OCI-LY7 (cell line): Measurements from ENCODE around the gene SLC9A9. TPM values are rescaled to one million over a fixed set of nuclear protein-coding genes. Genes with fewer than 3 reads are reported as not detected.

Experiments
- BruUV-seq: library from RNA; stranded (reverse); fragments of 400-500 nt; replicated peaks from 2 replicates; lab custom pipeline; 2021; lab: Mats Ljungman, UMichigan
- CTCF ChIA-PET: fragments of 300-600 bp; sonication (Branson Sonifier 250); formaldehyde crosslinking; loops from one replicate; lab custom pipeline; 2022; ENCODE audit warnings: antibody characterized with exemption; ENCODE audit not compliant: unreplicated experiment; lab: Charles Lee
- POLR2A ChIA-PET: fragments of 300-600 bp; sonication (Branson Sonifier 250); formaldehyde crosslinking; loops from one replicate; lab custom pipeline; 2022; ENCODE audit warnings: antibody characterized with exemption; lab: Charles Lee
- DNase-seq: peaks from one replicate; pipeline ENCODE4 v3.0.0-alpha.2; 2015; ENCODE audit warnings: low spot score
- H2AFZ ChIP-seq: fragments of 200-600 bp; sonication (generic), shearing (Covaris generic); 2 replicates; pipeline ENCODE4 v1.6.1; 2014; ENCODE audit warnings: mild to moderate bottlenecking, antibody characterized with exemption, low read length, moderate library complexity
- H3K27ac ChIP-seq: fragments of 200-600 bp; sonication (generic); 2 replicates; pipeline ENCODE4 v1.5.1; 2014; ENCODE audit warnings: mixed run types, low read depth, mild to moderate bottlenecking, moderate library complexity, low read length, inconsistent platforms; ENCODE audit not compliant: poor library complexity, severe bottlenecking
- H3K36me3 ChIP-seq: fragments of 200-600 bp; sonication (generic); 2 replicates; pipeline ENCODE4 v1.6.1; 2014; ENCODE audit warnings: mild to moderate bottlenecking, antibody characterized with exemption, low read length, moderate library complexity, mixed read lengths; ENCODE audit not compliant: insufficient read depth
- H3K4me1 ChIP-seq: fragments of 200-600 bp; sonication (generic); 2 replicates; pipeline ENCODE4 v1.5.1; 2014; ENCODE audit warnings: mild to moderate bottlenecking, low read length; ENCODE audit not compliant: insufficient read depth, poor library complexity, severe bottlenecking
- H3K4me2 ChIP-seq: fragments of 200-600 bp; sonication (generic); 2 replicates; pipeline ENCODE4 v1.6.1; 2014; ENCODE audit warnings: mild to moderate bottlenecking, low read length
- H3K4me3 ChIP-seq: fragments of 200-600 bp; sonication (generic); 2 replicates; pipeline ENCODE4 v1.5.1; 2014; ENCODE audit warnings: mild to moderate bottlenecking, low read depth, low read length; ENCODE audit not compliant: poor library complexity, severe bottlenecking
- H3K79me2 ChIP-seq: fragments of 200-600 bp; sonication (generic); 2 replicates; pipeline ENCODE4 v1.6.1; 2016; ENCODE audit warnings: low read depth, mild to moderate bottlenecking, low read length, moderate library complexity, mixed read lengths; ENCODE audit not compliant: insufficient read depth
- H3K9me2 ChIP-seq: fragments of 200-600 bp; sonication (generic); 2 replicates; pipeline ENCODE4 v1.6.1; 2016; ENCODE audit warnings: mild to moderate bottlenecking, low read length, mixed read lengths; ENCODE audit not compliant: insufficient read depth
- H3K9me3 ChIP-seq: fragments of 200-600 bp; sonication (generic); 2 replicates; pipeline ENCODE4 v1.6.1; 2014; ENCODE audit warnings: mild to moderate bottlenecking, mixed run types, low read length, mixed read lengths
- H4K20me1 ChIP-seq: fragments of 200-600 bp; sonication (generic); 2 replicates; pipeline ENCODE4 v1.6.1; 2014; ENCODE audit warnings: mild to moderate bottlenecking, antibody characterized with exemption, low read length, moderate library complexity, mixed read lengths; ENCODE audit not compliant: insufficient read depth
- EZH2phosphoT487 ChIP-seq: fragments of 200-600 bp; sonication (generic); IDR thresholded peaks from 2 replicates; pipeline ENCODE4 v1.6.1; 2018; ENCODE audit warnings: low read depth, borderline replicate concordance, mild to moderate bottlenecking, mixed run types, antibody characterized with exemption, low read length, moderate library complexity, mixed read lengths
- intact Hi-C: fragments of 100-400 bp; cut with micrococcal nuclease; formaldehyde crosslinking; loops from one replicate; pipeline ENCODE4 v1.10.0; 2022; ENCODE audit not compliant: unreplicated experiment
- total RNA-seq, 2 experiments: library from RNA; depleted of rRNA in 1 of 2; stranded (reverse); fragments of >200 nt in 1 of 2; shearing (Covaris generic) in 1 of 2; gene quantifications; 2 replicates each; pipeline ENCODE4 v1.2.3, GENCODE V29; 2014 to 2022
- TF ChIP-seq, protein P1 (sequence below): fragments of 200-600 bp; sonication (generic); conservative IDR thresholded peaks from 2 replicates; pipeline ENCODE4 v1.5.1; 2014; ENCODE audit warnings: mild to moderate bottlenecking, antibody characterized with exemption, low read length, moderate library complexity, mixed read lengths

The SLC9A9 gene
- total RNA-seq, 2 experiments from 2014 or later: 9.3 to 14.8 TPM

GRCh38 chr3:143784446-143784845, 63.8 kb downstream of the SLC9A9 start:
- Histone ChIP-seq H3K79me2 (no peaks in the 10 kb centered on the region), H3K4me2 (no peak overlapping the region), H3K27ac (no peak overlapping the region), H3K9me3 (no peaks in the 10 kb centered on the region), H4K20me1 (no peaks in the 10 kb centered on the region), H2AFZ (no peak overlapping the region), H3K4me3 (no peak overlapping the region), H3K36me3 (no peaks in the 10 kb centered on the region), H3K9me2 (no peaks in the 10 kb centered on the region), H3K4me1 (no peaks in the 10 kb centered on the region)
- POLR2A ChIA-PET: interaction anchor here (0.7 kb wide), 2 partner anchors 261 to 606 kb away, joined by 3 read pairs; no protein-coding TSS in a partner anchor
- DNase-seq: no peak
- CTCF ChIA-PET: no interaction called here
- TF ChIP-seq, protein P1, sequence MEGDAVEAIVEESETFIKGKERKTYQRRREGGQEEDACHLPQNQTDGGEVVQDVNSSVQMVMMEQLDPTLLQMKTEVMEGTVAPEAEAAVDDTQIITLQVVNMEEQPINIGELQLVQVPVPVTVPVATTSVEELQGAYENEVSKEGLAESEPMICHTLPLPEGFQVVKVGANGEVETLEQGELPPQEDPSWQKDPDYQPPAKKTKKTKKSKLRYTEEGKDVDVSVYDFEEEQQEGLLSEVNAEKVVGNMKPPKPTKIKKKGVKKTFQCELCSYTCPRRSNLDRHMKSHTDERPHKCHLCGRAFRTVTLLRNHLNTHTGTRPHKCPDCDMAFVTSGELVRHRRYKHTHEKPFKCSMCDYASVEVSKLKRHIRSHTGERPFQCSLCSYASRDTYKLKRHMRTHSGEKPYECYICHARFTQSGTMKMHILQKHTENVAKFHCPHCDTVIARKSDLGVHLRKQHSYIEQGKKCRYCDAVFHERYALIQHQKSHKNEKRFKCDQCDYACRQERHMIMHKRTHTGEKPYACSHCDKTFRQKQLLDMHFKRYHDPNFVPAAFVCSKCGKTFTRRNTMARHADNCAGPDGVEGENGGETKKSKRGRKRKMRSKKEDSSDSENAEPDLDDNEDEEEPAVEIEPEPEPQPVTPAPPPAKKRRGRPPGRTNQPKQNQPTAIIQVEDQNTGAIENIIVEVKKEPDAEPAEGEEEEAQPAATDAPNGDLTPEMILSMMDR: no peak
- no peak for TF ChIP-seq EZH2phosphoT487
- no TSS peak for BruUV-seq
- intact Hi-C loops: no loop called here

DNA sequence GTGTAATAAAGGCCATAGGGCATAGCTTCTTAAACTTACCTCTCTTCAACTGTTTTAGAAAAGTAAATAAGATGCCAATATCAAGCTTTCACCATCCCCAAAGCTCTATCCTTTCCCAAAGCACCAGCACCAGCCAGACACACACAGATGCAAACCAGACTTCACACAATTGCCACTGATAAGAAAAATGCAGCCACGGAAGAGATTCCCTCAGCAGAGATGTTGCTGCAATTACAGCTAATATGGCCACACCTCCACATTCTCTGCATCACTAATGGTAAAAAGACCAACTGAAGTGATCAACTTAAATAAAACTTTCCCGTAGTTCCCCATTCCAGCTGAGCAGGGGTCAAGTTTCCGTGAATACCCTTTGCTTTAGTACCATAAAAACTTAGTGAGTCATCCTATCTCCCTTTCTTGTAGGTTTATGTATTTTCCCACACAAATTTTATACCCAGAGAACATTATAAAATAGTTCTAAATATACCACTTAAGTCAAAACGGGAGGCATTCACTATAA, 64.4 kb downstream of the SLC9A9 start:
- TF ChIP-seq, protein P1: no peak
- no peak for TF ChIP-seq EZH2phosphoT487
- no peaks in the 10 kb centered on the region for H3K9me2 ChIP-seq
- ChIA-PET POLR2A (interaction anchor here (0.7 kb wide), 1 partner anchor 606 kb away, joined by 3 read pairs; no protein-coding TSS in a partner anchor), CTCF (no interaction called here)
- H3K27ac ChIP-seq: no peak overlapping the region
- H3K79me2 ChIP-seq: no peaks in the 10 kb centered on the region
- no peak overlapping the region for H3K4me3 ChIP-seq
- H2AFZ ChIP-seq: no peak overlapping the region
- no peaks in the 10 kb centered on the region for H3K9me3 ChIP-seq
- intact Hi-C loops: no loop called here
- no TSS peak for BruUV-seq
- DNase-seq: no peak
- H4K20me1 ChIP-seq: no peaks in the 10 kb centered on the region
- no peak overlapping the region for H3K4me2 ChIP-seq
- H3K36me3 ChIP-seq: no peaks in the 10 kb centered on the region
- no peaks in the 10 kb centered on the region for H3K4me1 ChIP-seq

DNA sequence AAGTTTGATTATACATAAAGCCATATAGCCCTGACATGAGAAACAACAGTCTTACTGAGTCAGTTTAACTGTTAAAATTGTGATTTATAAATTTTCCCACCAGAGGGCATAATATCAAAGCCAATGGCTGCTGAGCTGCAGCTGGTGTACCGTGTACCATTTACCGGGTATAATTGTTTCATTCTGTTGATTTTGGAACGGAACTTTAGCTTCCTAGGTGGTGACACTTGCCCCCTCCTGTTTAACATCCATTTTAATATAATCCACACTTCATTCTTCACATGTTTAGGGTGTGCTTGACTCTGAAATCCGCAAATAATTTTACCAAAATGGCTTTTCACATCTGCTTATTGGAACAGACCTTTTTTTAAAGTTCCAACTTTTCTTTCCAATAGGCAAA, 72.8 kb downstream of the SLC9A9 start:
- ChIA-PET POLR2A (no interaction called here), CTCF (no interaction called here)
- no peaks in the 10 kb centered on the region for H4K20me1 ChIP-seq
- intact Hi-C loops: loop anchor here (5.0 to 10.0 kb wide), 2 partner anchors 97 to 179 kb away; no protein-coding TSS in a partner anchor
- H3K9me3 ChIP-seq: no peaks in the 10 kb centered on the region
- H3K4me2 ChIP-seq: no peak overlapping the region
- H2AFZ ChIP-seq: no peak overlapping the region
- DNase-seq: peak; percentile 54
- no peaks in the 10 kb centered on the region for H3K79me2 ChIP-seq
- no peaks in the 10 kb centered on the region for H3K9me2 ChIP-seq
- no TSS peak for BruUV-seq
- TF ChIP-seq EZH2phosphoT487: no peak
- TF ChIP-seq, protein P1: peak; percentile 85
- no peak overlapping the region for H3K4me3 ChIP-seq
- H3K4me1 ChIP-seq: no peaks in the 10 kb centered on the region
- no peaks in the 10 kb centered on the region for H3K36me3 ChIP-seq
- no peak overlapping the region for H3K27ac ChIP-seq
